Gastroesophageal sphincter (tissue), 4 donors: ENCODE measurements around the gene LAMC1. TPM values are rescaled to one million over a fixed set of nuclear protein-coding genes. Genes with fewer than 3 reads are reported as not detected.

Experiments used
- ATAC-seq: fragments of 150-250 bp; one replicate; pipeline ENCODE4 v1.9.1; 2016; ENCODE audit warnings: mild to moderate bottlenecking, moderate library complexity
- H3K27ac ChIP-seq, 4 donors: fragments of 200-600 bp; sonication (generic) in 3 of 4; 1 replicate in 3 of 4; 2 replicates in 1 of 4; pipeline ENCODE4 v1.5.1; 2016 to 2019
- H3K27me3 ChIP-seq: fragments of 200-600 bp; sonication (generic); one replicate; pipeline ENCODE4 v1.5.1; 2019
- H3K36me3 ChIP-seq, 2 donors: fragments of 200-600 bp; sonication (generic); one replicate each; pipeline ENCODE4 v1.5.1; 2019; ENCODE audit warnings: control low read depth in 1 of 2
- H3K4me1 ChIP-seq, 3 donors: fragments of 200-600 bp; sonication (generic); 1 replicate in 2 of 3; 2 replicates in 1 of 3; pipeline ENCODE4 v1.5.1; 2016 to 2019; ENCODE audit warnings: control low read depth in 2 of 3
- H3K4me3 ChIP-seq, 2 donors: fragments of 200-600 bp; sonication (generic); one replicate each; pipeline ENCODE4 v1.5.1; 2019; ENCODE audit warnings: mild to moderate bottlenecking in 1 of 2, moderate library complexity in 1 of 2
- H3K9me3 ChIP-seq, 3 donors: fragments of 200-600 bp; sonication (generic); one replicate each; pipeline ENCODE4 v1.5.1; 2017 to 2019; ENCODE audit warnings: control low read depth in 2 of 3
- EP300 ChIP-seq: sonication (generic); formaldehyde crosslinking; IDR thresholded peaks from one replicate; pipeline ENCODE4 v1.6.1; 2017; ENCODE audit warnings: antibody characterized with exemption, mild to moderate bottlenecking
- POLR2A ChIP-seq, 2 donors: fragments of 450-650 bp; IDR thresholded peaks; one replicate each; pipeline ENCODE4 v1.6.1; 2017; ENCODE audit warnings: antibody characterized with exemption in 2 of 2, mild to moderate bottlenecking in 2 of 2, moderate library complexity in 1 of 2
- POLR2AphosphoS5 ChIP-seq: sonication (generic); formaldehyde crosslinking; IDR thresholded peaks from one replicate; pipeline ENCODE4 v1.6.1; 2017; ENCODE audit warnings: antibody characterized with exemption
- WGBS, 2 donors: methylation state at CpG; one replicate each; pipeline ENCODE4 v1.1.5; 2018; ENCODE audit warnings: low coverage in 1 of 2; 5-methylcytosine and 5-hydroxymethylcytosine counted together
- total RNA-seq, 4 donors: library from RNA; depleted of rRNA; stranded (reverse); fragments of >200 nt; gene quantifications; one replicate each; pipeline ENCODE4 v1.1.0, GENCODE V29; 2016
- TF ChIP-seq, protein P1 (sequence below), 4 experiments: fragments of 200-600 bp in 2 of 4; fragments of 450-650 bp in 2 of 4; sonication (generic) in 1 of 4; IDR thresholded peaks; one replicate each; pipeline ENCODE4 v1.5.1; 2017 to 2019; ENCODE audit warnings: antibody characterized with exemption in 4 of 4, mild to moderate bottlenecking in 2 of 4, moderate library complexity in 2 of 4

Gene LAMC1
- total RNA-seq, 4 donors from 2014 or later: 363 to 528 (median 514) TPM

DNA sequence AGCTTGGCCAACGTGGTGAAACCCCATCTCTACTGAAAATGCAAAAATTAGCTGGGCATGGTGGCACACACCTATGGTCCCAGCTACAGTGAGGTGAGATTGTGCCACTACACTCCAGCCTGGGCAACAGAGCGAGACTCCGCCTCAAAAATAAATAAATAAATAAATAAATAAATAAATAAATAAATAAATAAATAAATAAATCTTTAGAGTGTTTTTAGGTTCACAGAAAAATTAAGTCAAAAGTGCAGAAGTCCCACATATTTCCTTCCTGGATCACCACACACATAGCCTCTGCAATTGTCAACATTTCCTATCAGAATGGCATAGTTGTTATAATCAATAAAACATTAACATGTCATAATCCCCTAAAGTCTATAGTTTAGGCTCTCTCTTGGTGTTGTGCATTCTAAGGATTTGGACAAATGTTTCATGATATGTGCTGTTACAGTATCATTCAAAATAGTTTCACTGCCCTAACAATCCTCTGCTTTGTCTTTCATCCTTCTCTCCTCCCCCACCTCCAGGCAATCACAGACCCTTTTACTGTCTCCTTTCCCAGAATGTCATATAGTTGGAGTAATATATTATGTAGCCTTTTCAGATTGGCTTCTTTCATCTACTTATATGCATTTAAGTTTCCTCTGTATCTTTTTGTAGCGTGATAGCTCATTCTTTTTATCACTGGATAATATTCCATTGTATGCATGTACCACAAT is 58.3 kb downstream of the LAMC1 start:
- H3K27me3 ChIP-seq: no peaks in the 10 kb centered on the region
- no peak overlapping the region for H3K4me3 ChIP-seq
- TF ChIP-seq EP300 (no peak), POLR2AphosphoS5 (no peak)
- H3K36me3 ChIP-seq: no peaks in the 10 kb centered on the region
- ATAC-seq: no peak
- H3K9me3 ChIP-seq: no peaks in the 10 kb centered on the region
- WGBS, 2 donors: 87 to 89% methylated on average over 4 of the region's 4 CpGs
- peaks cover 15 to 87% (median 26%) of the 10 kb centered on the region in 3 donors for H3K4me1 ChIP-seq
- H3K27ac ChIP-seq: no peak overlapping the region

DNA sequence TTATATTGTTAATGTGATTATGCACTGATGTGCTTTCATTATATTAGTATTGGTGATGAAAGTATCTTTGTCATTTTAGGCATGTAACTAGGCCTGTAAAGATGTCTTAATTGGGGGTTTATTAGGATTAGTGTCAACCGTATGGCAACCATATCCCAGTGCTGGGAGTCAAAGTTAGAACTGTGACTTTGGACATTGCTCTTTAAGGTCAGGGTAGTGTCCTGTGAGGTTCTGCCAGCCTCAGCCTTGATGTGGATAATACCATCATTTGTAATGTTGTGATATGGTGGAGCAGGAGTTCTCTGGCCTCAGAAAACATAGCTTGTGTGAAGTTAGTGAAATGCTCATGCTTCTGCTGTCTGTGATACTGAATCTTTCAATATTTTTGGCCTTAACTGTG is 59.4 kb downstream of the LAMC1 start:
- Histone ChIP-seq H3K4me3 (no peak overlapping the region), H3K27ac (no peak overlapping the region), H3K4me1 (peaks cover 9 to 83% (median 23%) of the 10 kb centered on the region in 3 donors), H3K36me3 (no peaks in the 10 kb centered on the region), H3K27me3 (no peaks in the 10 kb centered on the region), H3K9me3 (no peaks in the 10 kb centered on the region)
- ATAC-seq: no peak
- 100% methylated on average over 1 of the region's 1 CpG for WGBS, 2 donors
- TF ChIP-seq POLR2AphosphoS5: no peak
- TF ChIP-seq, protein P1, sequence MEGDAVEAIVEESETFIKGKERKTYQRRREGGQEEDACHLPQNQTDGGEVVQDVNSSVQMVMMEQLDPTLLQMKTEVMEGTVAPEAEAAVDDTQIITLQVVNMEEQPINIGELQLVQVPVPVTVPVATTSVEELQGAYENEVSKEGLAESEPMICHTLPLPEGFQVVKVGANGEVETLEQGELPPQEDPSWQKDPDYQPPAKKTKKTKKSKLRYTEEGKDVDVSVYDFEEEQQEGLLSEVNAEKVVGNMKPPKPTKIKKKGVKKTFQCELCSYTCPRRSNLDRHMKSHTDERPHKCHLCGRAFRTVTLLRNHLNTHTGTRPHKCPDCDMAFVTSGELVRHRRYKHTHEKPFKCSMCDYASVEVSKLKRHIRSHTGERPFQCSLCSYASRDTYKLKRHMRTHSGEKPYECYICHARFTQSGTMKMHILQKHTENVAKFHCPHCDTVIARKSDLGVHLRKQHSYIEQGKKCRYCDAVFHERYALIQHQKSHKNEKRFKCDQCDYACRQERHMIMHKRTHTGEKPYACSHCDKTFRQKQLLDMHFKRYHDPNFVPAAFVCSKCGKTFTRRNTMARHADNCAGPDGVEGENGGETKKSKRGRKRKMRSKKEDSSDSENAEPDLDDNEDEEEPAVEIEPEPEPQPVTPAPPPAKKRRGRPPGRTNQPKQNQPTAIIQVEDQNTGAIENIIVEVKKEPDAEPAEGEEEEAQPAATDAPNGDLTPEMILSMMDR (IDR thresholded peaks at IDR 0.05): no peak
- no peak for TF ChIP-seq POLR2A (IDR thresholded peaks at IDR 0.05)
- no peak for TF ChIP-seq EP300

DNA sequence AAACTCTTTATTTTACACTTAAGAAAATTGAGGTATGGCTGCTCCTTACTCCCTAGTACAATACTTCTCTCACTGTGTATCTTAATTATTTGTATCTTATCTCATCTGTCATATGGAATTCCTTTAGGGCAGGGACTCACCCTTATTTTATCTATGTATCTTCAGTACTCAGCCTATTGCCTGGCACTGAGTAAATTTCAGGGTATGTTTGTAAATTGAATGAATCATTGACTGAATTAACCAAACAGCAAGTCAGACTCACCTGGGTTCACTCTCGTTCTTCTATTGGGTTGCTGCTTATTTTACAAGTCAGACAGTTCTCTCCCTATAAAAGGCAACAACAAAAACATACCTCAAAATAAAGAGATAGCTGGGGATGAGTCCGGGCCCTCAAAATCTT is 63.8 kb downstream of the LAMC1 start:
- H3K27ac ChIP-seq: no peak overlapping the region
- WGBS, 2 donors: 64 to 77% methylated on average over 2 of the region's 2 CpGs

DNA sequence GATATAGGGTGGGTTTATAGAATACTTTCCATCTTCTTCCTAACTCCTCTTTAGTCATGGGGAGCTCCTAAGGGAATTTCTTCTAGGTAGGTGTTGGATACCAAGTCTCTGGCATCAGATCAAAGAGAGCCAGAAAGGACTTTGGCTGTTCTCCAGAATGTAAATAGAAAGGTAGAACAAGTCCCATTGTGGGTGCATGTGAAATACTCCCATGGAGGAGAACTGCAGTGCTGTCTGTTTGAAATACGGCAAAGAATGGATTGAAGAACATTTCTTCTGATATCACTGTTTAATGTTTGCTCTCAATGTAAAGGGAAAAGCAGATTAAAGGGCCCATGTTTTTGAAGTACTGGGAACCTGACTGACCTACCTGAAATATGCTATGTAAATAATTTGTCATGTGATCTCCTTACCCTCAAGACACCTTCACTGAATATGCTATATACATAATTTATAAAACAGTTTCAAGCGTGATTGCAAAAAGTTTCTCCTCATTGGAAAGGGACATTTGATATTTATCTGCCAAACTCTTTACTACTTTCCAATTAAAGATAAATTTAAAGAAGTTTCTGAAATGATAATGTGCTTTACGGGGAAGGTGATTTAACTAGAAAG is 65.9 kb downstream of the LAMC1 start:
- peak overlapping the region in 3 of 4 donors; percentile 51 to 80 (median 72) for H3K27ac ChIP-seq
- H3K9me3 ChIP-seq: no peaks in the 10 kb centered on the region
- H3K4me1 ChIP-seq: peaks cover 27 to 95% (median 28%) of the 10 kb centered on the region in 3 donors
- ATAC-seq: no peak
- no peaks in the 10 kb centered on the region for H3K27me3 ChIP-seq
- no peak overlapping the region for H3K4me3 ChIP-seq
- 62 to 88% methylated on average over 3 of the region's 3 CpGs for WGBS, 2 donors
- H3K36me3 ChIP-seq: no peaks in the 10 kb centered on the region
- TF ChIP-seq POLR2A (IDR thresholded peaks at IDR 0.05) (no peak), POLR2AphosphoS5 (no peak), EP300 (no peak)
- TF ChIP-seq, protein P1 (IDR thresholded peaks at IDR 0.05): no peak

More for the DNA sequence above, 63.8 kb downstream of the LAMC1 start:
- H3K9me3 ChIP-seq: no peaks in the 10 kb centered on the region
- no peaks in the 10 kb centered on the region for H3K36me3 ChIP-seq
- no peak for ATAC-seq
- H3K4me3 ChIP-seq: no peak overlapping the region
- H3K27me3 ChIP-seq: no peaks in the 10 kb centered on the region
- TF ChIP-seq EP300 (no peak), POLR2AphosphoS5 (no peak), POLR2A (IDR thresholded peaks at IDR 0.05) (no peak)
- TF ChIP-seq, protein P1 (IDR thresholded peaks at IDR 0.05): no peak
- H3K4me1 ChIP-seq: peaks cover 16 to 86% (median 23%) of the 10 kb centered on the region in 3 donors

DNA sequence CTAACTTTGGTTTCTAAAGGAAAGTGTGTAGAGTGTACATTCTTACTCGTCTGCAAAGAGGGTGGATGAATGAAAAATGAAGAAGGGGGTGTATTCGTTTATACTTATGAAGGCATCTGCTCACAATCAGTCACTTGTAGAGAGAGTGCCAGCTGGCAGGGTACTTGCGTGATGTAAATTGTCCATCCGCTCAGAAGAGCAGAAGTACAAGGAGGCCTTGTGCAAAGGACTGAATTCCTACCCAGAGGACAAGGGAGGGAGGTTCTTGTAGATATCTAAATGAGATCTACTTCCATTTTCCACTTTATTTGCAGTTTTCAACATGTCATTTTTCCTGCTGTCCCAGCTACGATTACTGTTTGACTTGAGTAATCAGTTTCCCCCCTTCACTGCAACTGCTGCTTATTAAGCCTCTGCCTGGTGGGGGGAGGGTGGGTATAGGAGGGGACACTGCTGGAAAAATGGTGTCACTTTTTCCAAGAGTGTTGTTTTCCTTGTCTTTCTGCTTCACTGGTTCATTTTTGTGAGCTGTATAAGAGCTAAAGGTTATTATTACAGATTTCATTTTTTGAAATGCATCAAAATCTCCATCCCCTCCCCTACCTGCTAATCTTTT is 67.3 kb downstream of the LAMC1 start:
- peak; percentile 87 for ATAC-seq
- WGBS, 2 donors: 6 to 7% methylated on average over 5 of the region's 5 CpGs
- H3K9me3 ChIP-seq: no peaks in the 10 kb centered on the region
- no peak overlapping the region for H3K4me3 ChIP-seq
- H3K36me3 ChIP-seq: no peaks in the 10 kb centered on the region
- TF ChIP-seq POLR2AphosphoS5 (peak; percentile 84), POLR2A (IDR thresholded peaks at IDR 0.05) (no peak)
- TF ChIP-seq, protein P1 (IDR thresholded peaks at IDR 0.05): no peak
- peak overlapping the region; percentile 69 to 90 (median 76) for H3K27ac ChIP-seq
- H3K4me1 ChIP-seq: peaks cover 27 to 91% (median 29%) of the 10 kb centered on the region in 3 donors
- no peaks in the 10 kb centered on the region for H3K27me3 ChIP-seq
